ENCODE data around the gene SKAP1. TPM values are rescaled to one million over a fixed set of nuclear protein-coding genes. Genes with fewer than 3 reads are reported as not detected.

SKAP1 gene
- total and polyA plus RNA-seq, 8 donors, result 2.4 to 4.4 (median 3.2) TPM; not detected in 2

DNA sequence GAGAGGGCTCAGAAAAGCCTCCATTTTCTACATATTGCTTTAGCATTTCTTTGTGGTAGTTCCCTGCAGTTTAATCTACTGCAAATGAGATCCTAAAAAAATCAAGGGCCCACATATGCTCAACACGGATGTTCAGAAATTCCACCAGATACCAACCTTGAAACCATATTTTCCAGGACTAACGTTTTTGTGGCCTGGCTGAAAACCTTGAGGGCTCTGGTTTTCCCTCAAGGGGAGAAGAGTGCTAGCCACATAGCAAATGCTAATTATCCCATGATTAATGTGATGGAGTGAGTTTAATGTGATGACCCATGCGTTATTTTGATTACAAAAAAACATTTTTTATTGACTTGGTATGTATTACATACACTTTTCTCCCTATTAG is 253.6 kb downstream of the SKAP1 start:
- TF ChIP-seq, protein P1, sequence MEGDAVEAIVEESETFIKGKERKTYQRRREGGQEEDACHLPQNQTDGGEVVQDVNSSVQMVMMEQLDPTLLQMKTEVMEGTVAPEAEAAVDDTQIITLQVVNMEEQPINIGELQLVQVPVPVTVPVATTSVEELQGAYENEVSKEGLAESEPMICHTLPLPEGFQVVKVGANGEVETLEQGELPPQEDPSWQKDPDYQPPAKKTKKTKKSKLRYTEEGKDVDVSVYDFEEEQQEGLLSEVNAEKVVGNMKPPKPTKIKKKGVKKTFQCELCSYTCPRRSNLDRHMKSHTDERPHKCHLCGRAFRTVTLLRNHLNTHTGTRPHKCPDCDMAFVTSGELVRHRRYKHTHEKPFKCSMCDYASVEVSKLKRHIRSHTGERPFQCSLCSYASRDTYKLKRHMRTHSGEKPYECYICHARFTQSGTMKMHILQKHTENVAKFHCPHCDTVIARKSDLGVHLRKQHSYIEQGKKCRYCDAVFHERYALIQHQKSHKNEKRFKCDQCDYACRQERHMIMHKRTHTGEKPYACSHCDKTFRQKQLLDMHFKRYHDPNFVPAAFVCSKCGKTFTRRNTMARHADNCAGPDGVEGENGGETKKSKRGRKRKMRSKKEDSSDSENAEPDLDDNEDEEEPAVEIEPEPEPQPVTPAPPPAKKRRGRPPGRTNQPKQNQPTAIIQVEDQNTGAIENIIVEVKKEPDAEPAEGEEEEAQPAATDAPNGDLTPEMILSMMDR (IDR thresholded peaks at IDR 0.05), result no peak
- TF ChIP-seq POLR2AphosphoS5 (IDR thresholded peaks at IDR 0.05) (no peak), EP300 (IDR thresholded peaks at IDR 0.05) (no peak), POLR2A (IDR thresholded peaks at IDR 0.05) (no peak)
- Histone ChIP-seq H3K4me1 (no peaks in the 10 kb centered on the region), H3K36me3 (no peaks in the 10 kb centered on the region), H3K9me3 (no peaks in the 10 kb centered on the region), H3K4me3 (no peak overlapping the region), H3K27me3 (peaks cover 0 to under 1% (median 0%) of the 10 kb centered on the region in 3 donors), H3K27ac (no peak overlapping the region)
- WGBS, 5 donors, result 87 to 91% (median 90%) methylated on average over 3 of the region's 3 CpGs
- intact Hi-C loops (cut with DNase I; ENCODE audit: low total_unique reads), result no loop called here
- DNase-seq, result no peak

DNA sequence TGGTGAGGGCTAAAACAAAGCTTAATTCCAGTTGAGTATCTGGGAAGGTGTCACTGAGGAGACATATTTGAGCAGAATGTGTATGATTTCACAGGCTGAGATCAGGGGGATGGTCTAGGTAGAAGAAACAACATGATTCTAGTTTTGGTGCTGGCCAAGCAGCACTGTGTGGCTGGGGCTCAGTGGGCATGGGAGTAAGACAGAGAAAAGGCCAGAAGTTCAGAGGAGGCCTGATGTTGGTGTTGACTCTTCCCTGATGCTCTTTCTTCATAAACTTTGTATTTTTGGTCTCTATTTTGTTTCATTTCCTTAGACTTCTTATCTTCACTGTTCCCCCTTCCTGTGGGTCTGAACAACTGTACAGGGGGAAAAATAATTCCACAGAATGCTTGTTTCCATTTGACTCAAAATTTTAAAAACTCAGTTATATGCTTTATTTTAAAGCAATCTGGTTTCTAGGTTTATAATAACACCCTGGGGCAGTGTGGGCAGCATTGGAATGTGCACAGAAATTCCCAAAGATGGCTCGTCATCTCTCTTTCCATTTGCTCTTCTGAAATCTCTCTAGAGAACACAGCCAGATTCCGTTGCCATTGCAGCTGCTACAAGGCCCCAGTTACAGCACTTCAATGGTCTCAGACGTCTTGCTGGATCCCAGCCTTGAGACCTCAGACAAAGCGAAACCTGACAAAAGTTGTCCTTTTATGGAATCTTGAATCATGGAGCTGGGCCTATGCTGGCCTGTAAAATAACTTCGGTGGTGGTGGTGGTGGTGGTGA is 254.1 kb downstream of the SKAP1 start:
- DNase-seq, result no peak
- intact Hi-C loops (cut with DNase I; ENCODE audit: low total_unique reads), result no loop called here
- H3K4me3 ChIP-seq, result no peak overlapping the region
- no peaks in the 10 kb centered on the region for H3K4me1 ChIP-seq
- H3K27ac ChIP-seq, result no peak overlapping the region
- 85 to 94% (median 90%) methylated on average over 5 of the region's 5 CpGs for WGBS, 5 donors
- peaks cover 0 to 3% (median 0%) of the 10 kb centered on the region in 3 donors for H3K27me3 ChIP-seq
- no peaks in the 10 kb centered on the region for H3K36me3 ChIP-seq
- no peaks in the 10 kb centered on the region for H3K9me3 ChIP-seq
- TF ChIP-seq, protein P1 (IDR thresholded peaks at IDR 0.05), result no peak
- TF ChIP-seq POLR2AphosphoS5 (IDR thresholded peaks at IDR 0.05), result no peak

DNA sequence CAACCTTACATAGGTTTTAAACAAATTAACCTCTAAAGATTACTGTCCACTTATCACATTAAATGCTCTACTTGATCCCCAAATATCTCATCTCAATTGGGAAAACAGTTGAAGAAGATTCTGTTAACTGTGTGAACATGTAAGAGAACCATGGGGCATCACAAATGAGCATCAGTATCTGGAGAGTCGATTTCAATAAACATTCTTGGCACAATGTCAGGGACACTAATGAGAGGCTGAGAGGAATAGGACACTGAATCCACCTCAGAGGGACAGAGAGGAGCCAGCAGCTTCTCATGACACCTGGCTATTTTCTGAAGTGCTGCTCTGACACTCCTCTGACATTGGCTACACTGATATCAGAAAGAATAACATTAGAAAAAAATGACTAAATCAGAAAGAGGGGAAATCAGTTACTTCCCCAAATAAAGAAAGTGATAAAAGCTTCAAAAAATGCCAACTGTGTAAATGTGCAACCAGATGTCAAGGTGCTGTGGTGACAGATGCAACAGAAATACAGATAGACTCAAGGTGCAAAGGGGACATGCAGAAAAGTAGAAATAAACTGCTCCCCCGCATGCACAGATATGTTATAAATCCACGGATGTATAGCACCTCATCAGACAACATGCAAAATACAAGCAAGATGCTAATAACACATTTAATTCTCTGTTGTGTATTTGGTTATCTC is 255.0 kb downstream of the SKAP1 start:
- peaks cover 0 to 3% (median 0%) of the 10 kb centered on the region in 3 donors for H3K27me3 ChIP-seq
- H3K36me3 ChIP-seq, result no peaks in the 10 kb centered on the region
- WGBS, 5 donors, result 72 to 82% (median 75%) methylated on average over 3 of the region's 3 CpGs
- H3K9me3 ChIP-seq, result no peaks in the 10 kb centered on the region
- no peak for TF ChIP-seq POLR2A (IDR thresholded peaks at IDR 0.05)
- no peak for TF ChIP-seq EP300 (IDR thresholded peaks at IDR 0.05)
- no peak for TF ChIP-seq POLR2AphosphoS5 (IDR thresholded peaks at IDR 0.05)
- TF ChIP-seq, protein P1 (IDR thresholded peaks at IDR 0.05), result no peak
- DNase-seq, result no peak
- no peaks in the 10 kb centered on the region for H3K4me1 ChIP-seq
- intact Hi-C loops (cut with DNase I; ENCODE audit: low total_unique reads), result no loop called here
- no peak overlapping the region for H3K27ac ChIP-seq
- H3K4me3 ChIP-seq, result no peak overlapping the region

DNA sequence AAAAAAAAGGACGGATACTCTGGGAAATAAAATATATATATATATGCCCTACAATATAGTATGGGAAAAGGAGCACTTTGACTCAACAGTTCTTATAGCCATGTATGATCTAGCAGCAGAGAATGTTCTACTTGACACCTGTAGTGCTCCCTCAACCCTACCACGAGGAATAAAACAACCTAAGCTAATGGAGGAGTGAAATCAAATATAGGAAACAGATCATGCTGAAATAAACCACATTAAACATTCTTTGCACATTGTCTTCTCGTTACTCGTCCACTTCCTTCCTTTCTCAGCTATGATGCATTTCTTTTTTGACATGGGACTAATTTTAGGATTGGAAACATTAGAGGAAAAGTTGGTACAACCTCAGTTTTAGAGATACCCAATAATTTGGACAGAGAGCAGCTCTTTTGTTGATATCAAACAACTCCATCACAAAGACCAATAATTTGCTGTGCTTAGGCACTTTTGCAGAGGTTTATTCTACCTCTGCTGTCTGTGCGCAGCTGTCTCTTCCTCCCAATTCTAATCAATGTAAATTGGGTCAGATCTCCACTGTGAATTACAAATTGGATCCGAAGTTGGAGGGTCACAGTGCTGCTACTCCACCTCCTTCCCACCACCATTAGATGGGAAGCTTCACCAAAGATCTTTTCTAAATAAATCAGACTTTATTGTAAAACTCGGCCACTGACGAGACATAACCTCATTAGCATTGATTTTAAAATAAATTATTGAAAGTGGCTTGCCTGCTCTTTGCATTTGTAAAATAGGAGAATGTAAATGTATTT is 256.6 kb downstream of the SKAP1 start:
- TF ChIP-seq EP300 (IDR thresholded peaks at IDR 0.05) (no peak), POLR2AphosphoS5 (IDR thresholded peaks at IDR 0.05) (no peak), POLR2A (IDR thresholded peaks at IDR 0.05) (no peak)
- TF ChIP-seq, protein P1 (IDR thresholded peaks at IDR 0.05), result no peak
- no peaks in the 10 kb centered on the region for H3K9me3 ChIP-seq
- no peak overlapping the region for H3K27ac ChIP-seq
- H3K4me1 ChIP-seq, result no peaks in the 10 kb centered on the region
- peaks cover 0 to 3% (median 0%) of the 10 kb centered on the region in 3 donors for H3K27me3 ChIP-seq
- intact Hi-C loops (cut with DNase I; ENCODE audit: low total_unique reads), result no loop called here
- 67 to 84% (median 80%) methylated on average over 8 of the region's 8 CpGs for WGBS, 5 donors
- no peaks in the 10 kb centered on the region for H3K36me3 ChIP-seq
- DNase-seq, result no peak
- H3K4me3 ChIP-seq, result no peak overlapping the region

All from stomach (tissue), 9 donors.